Measurements from ENCODE around the gene NDRG4.

NDRG4 gene

DNA sequence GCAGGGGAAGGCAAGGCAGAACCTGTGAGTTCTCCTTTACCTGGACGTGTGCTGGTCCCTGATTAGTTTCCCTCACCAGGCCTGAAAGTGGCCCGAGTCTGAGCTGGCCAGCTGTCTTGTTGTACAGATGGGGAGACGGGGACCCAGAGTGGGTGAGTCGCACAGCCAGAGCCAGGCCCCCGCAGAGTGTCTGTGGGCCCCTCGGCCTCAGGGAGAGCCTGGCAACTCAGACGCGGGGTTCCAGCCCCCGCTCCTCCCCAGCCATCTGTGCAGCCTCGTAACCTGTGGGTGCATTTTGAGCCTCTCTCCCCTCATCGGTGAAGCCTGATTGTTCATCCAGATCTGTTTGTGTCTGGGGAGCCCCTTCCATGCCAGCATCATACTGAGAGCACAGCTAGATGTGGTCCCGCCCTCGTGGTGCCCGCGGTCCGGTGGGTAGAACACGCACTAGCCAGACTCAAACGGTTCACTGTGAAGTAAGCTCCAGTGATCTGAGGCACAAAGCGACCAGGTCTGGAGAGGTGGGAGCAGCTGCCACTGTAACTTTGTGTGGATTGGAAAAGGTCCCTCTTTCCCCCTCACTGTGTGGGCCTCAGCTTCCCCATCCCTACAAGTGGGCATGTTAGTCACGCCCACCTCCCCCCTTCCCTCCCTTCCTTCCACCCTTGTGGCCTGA lies 6.0 kb upstream of the NDRG4 start:
- no peak for DNase-seq (ENCODE audit: low read depth in 1 of 2, low spot score in 1 of 2)

DNA sequence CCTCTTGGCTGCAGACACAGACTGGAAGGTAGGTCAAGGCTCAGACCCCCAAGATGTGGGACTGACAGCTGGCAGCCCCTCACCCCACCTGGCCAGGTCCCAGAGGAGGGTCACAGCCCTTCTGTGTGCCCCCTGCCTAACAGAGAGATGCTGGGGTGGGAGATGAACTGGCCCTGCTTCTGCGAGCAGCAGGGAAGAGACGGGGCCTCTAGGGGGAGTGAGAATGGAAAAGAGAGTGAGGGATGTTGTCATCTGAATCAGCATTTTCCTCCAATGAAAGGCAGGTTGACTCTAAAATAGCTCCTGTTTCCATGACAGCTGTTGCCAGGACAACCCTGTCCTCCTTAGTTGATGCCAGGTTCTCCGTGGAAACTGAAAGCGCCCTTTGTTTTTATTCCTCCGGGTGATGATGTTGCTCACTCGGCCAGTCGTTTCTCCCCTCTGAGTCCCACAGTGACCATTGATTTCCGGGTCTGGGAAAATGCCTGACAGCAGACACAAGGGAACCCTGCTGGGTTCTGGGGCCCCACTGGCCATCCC lies 4.9 kb upstream of the NDRG4 start:
- DNase-seq (ENCODE audit: low read depth in 1 of 2, low spot score in 1 of 2) = peak in 1 of 2 donors; percentile 66

DNA sequence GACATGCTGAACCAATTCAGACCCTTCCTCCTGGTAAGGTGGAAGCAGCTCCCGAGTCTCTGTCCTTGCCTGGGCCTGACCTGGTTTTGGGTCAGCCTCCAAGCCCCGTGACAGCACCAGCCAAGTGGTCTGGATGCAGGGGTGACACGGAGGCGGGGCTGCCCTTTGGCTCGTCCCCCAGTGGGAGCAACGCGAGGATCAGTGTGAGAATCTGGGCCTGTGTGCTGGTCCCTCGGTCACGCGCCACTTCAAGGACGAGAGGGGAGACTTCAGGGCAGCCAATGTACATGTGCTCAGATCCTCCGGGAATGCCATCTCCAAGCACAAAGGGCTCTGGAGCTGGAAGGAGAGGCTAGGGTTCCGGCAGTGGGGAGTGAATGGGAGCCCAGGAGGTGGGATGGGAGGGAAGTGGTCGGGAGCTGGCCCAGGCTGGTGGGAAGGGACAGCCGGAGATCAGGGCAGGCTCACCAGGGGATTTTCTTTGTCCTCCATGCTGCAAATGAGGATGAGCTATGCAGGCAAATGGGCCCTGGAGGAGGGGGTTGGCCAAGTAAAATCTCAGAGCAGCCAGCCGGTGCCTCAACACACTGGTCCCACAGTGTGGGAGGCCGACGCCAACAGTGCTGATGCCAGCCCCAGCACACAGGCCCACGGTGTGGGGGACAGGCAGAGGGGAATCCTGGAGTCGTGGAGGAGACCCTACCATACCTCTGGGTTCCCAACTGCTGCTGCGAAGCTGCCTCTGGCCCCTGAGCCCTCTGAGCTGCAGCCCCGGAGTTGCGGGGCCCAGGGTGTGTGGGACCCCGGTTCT lies 4.2 kb upstream of the NDRG4 start:
- DNase-seq (ENCODE audit: low read depth in 1 of 2, low spot score in 1 of 2) = no peak

DNA sequence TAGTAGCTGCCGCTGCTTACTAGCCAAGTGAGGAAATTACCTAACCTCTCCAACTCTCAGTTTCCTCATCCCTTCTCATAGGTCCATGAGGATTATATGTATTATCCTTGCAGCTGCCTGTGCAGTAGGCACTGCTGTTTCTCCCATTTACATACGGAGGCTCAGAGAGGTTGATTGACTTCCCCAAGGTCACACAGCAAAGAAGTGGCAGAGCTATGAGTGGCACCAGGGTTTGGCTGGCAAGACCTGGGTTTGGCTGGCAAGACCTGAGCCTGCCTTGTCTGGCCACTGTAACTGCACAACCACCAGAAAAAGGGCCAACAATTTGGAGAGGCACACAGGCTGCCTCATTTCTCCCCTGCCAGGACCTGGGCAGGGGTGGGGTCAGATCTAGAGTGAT lies 2.5 kb upstream of the NDRG4 start:
- no peak for DNase-seq (ENCODE audit: low read depth in 1 of 2, low spot score in 1 of 2)

DNA sequence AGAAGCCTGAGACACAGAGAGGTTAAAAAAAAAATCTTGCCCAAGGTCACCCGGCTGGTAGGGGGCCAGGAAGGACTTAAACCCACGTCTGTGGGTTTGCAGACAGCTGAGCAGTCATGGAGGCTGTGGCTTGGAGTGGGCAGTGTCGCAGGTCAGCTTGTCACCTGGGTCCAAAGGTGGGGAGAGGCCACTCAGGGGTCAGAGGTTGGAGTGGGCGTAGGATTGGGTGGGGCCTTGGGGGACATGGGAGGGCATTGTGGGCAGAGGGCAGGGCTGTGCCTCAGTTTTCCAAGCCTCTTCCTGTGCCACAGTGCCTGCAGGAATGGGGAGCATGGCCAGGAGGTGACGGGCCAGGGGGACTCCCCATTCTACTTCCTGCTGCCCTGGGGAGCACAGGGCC lies 2.0 kb upstream of the NDRG4 start:
- no peak for DNase-seq (ENCODE audit: low read depth in 1 of 2, low spot score in 1 of 2)

DNA sequence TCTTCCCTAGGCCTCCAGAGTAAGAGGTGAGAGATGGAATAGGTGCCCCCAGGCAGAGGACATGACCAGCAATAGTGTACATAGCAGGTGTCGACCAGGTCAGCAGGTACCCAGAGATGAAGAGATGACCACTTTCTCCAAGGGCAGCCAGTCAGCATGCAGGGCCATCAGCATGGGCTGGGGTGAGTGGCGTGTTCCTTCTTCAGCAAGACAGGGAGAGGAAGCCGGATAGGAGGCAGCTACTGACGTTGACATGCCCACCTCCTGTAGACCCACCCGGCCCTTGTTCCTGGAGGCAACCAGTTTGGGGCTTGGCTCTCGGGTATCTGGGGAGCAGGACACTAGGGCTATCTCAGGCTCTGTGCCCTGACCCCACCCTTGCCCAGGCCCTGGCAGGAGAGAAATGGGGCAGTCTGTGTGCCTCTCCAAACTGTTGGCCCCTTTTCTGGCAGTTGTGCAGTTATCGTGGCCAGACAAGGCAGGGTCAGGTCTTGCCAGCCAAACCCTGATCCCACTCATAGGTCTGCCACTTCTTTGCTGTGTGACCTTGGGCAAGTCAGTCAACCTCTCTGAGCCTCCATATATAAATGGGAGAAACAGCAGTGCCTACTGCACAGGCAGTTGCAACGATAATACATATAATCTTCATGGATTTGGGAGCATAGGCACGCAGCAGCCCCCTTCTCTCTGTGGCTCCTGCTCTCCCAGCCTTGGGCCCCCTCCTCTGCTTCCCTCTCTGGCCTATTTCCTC lies 1.4 kb upstream of the NDRG4 start:
- DNase-seq (ENCODE audit: low read depth in 1 of 2, low spot score in 1 of 2) = no peak

DNA sequence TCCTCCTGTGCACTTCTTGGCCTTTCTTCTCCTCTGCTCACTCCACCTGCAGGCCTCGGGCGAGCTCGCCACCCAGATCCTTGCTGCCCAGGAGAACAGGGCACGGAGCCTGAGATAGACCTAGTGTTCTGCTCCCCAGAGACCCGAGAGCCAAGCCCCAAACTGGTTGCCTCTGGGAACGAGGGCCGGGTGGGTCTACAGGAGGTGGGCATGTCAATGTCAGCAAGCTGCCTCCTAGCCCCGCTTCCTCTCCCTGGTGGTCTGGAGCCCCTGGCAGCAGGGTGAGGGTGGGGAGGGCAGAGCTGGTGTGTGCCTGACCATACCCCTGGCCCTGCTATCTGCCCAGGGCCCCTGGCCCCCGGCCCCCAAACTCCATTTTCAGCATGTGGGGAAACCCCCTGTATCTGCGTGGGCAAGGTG lies 841 bp upstream of the NDRG4 start:
- no peak for DNase-seq (ENCODE audit: low read depth in 1 of 2, low spot score in 1 of 2)

DNA sequence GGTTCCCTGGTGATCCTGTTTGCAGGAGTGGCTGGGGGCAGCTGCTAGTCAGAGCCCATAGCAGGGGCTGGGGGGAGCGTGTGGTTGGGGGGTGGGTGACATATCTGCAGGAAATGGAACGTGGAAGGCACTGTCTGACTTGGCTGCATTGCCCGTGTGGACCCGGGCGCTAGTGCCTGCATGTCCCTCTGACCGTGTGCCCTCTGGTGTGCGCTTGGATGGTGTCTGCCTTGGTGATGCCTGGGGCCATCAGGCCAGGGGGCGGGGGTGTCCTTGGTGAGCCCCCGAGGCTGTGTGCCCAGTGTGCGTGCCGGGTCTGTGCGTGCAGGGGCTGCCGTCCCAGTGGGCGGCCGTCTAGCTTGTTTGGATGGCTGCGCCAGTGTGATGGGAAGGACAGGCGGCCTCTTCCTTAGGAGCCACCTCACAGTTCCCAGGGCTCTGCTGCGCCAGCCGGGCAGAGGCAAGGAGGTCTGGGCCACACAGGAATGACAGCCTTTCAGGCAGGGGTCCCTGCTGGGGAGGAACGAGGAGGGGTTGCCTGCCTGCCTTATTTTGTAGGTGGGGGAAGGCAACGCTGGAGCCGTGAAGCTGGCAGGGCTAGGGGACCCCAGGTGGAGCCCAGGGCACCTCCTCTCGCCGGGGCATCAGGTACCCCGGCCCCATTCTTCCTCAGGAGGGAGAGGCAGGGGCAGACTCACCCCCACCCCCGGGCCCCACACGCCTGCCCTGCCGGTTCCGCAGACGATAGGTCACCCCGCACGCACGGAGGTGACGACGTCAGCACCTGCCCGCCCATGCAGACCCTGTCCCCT lies 693 bp downstream of the NDRG4 start:
- no peak for DNase-seq (ENCODE audit: low read depth in 1 of 2, low spot score in 1 of 2)

DNA sequence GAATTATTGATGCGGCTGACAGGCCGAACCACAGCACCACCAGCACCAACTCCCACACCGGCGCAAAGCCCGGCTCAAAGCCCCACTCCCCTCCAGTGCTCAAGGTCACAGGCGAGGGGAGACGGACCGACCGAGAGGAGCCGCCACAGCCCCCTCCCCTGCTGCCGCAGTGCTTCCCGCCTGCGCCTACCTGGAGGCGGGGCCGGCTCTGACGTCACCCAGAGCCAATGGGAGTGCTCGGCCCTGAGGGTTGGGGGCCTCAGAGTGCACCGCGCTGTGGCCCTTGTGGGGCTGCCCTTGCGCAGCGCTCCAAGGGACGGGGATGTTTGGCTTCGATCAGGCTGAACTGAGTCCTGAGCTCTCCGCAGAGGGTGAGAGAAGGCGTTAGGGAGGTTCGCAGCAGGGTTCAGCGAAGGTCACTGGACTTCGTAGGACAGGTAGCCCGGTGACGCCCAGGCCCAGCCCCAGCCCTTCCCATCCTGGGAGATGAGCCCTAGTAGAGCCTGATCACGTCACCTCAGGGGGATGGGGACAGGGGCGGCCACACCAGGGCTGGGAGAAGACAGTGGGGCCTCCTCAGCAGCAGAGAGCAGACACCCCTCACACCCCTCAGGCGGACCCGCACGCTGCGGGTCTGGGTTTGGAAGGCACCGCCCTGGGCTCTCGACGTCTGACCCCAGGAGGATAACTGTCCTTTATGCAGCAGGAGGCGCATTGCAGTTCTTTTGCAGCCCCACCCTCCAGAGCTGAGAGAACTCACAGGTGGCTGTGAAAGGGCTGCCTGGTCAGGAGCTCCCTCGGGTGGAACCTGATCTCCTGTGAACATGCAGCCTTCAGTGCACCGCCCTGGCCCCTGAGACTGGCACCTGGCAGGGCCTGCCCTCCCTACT lies 1.5 kb downstream of the NDRG4 start:
- DNase-seq (ENCODE audit: low read depth in 1 of 2, low spot score in 1 of 2) = no peak

DNA sequence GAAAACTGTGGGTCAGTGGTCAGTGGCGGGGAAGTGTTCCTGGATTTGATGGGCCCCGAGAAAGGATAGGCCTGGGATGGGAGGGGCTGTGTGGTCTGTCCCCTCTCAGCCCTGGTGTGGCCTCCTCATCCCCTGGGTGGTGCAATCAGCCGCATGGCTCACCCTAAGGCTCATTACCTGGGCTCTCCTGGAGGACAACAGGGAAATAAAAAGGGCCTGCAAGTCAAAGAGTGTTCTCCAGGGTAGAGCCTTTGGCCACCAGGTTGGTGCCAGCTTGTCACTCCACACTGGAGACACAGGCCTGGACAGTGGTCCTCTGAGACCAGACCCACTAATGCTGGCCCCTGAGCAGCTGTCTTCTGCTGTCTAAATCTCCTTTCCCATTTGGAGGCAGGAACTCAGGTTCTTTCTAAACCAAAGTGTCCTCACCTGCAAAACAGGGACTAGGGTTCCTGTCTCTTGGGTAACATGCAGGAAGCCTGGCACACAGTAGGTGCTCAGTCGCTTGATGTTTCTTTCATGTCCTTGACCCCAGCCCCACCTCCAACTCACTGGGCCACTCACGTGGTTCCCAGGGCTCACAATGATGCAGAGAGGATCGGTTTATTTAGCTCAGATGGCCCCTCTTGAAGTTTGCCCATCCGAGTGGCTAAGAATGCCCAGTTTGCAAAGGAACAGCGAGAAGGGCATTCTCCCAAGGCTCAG lies 2.4 kb downstream of the NDRG4 start:
- no peak for DNase-seq (ENCODE audit: low read depth in 1 of 2, low spot score in 1 of 2)

DNA sequence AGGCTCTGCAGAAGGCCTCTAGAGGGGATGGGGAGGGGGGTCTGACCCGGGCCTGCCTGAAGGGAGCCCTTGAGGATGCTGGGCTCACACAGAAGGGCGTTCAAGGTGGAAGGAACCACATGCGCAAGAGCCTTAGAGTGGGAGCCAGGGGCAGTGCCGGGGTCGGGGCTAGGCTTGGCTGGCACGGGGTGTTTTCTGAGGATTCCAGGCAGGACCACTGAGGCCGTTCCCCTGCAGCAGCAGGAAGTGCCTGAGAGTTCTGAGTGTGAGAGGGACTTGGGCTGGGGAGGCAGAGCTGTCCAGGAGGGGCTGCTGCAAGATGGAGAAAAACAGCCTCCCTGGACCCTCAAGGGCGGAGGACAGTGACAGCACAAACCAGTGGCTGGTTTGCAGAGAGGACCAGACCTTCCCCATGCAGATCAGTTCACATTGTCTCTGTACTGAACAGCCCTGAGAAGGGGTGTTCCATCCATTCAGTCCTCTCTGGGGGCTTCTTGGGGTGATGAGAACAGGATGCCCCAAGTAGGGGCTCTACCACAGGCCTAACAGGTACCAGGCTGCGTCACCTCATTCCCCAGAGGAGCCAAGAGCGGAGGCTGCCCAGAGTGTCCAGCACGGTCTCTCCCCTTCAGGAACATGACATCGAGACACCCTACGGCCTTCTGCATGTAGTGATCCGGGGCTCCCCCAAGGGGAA lies 3.4 kb downstream of the NDRG4 start:
- no peak for DNase-seq (ENCODE audit: low read depth in 1 of 2, low spot score in 1 of 2)

DNA sequence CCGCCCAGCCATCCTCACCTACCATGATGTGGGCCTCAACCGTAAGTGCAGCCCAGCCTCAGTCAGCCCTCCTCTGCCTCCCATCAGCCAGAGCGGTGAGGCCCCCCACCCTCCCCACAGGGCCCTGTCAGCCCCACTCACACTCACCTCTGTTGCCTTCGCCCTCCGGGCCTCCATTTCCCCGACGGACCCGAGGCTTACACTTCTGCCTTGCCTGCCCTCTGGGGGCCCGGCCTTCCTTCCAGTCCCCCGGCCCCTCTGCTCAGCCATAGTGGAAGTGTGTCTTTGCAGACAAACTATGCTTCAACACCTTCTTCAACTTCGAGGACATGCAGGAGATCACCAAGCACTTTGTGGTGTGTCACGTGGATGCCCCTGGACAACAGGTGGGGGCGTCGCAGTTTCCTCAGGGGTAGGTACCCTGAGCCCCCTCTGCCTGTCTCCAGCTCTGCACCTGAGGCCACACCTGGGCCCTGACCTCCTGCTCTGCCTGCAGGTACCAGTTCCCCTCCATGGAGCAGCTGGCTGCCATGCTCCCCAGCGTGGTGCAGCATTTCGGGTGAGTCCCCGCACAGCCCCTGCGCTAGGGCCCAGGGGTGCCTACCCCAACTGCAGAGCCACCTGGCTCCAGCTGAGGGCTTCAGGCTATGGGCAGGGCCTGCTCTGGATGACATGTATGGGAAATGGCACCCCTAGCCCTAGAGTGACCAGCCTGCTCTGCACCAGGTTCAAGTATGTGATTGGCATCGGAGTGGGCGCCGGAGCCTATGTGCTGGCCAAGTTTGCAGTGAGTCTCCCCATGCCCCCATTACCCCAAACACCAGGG lies 4.1 kb downstream of the NDRG4 start:
- no peak for DNase-seq (ENCODE audit: low read depth in 1 of 2, low spot score in 1 of 2)

DNA sequence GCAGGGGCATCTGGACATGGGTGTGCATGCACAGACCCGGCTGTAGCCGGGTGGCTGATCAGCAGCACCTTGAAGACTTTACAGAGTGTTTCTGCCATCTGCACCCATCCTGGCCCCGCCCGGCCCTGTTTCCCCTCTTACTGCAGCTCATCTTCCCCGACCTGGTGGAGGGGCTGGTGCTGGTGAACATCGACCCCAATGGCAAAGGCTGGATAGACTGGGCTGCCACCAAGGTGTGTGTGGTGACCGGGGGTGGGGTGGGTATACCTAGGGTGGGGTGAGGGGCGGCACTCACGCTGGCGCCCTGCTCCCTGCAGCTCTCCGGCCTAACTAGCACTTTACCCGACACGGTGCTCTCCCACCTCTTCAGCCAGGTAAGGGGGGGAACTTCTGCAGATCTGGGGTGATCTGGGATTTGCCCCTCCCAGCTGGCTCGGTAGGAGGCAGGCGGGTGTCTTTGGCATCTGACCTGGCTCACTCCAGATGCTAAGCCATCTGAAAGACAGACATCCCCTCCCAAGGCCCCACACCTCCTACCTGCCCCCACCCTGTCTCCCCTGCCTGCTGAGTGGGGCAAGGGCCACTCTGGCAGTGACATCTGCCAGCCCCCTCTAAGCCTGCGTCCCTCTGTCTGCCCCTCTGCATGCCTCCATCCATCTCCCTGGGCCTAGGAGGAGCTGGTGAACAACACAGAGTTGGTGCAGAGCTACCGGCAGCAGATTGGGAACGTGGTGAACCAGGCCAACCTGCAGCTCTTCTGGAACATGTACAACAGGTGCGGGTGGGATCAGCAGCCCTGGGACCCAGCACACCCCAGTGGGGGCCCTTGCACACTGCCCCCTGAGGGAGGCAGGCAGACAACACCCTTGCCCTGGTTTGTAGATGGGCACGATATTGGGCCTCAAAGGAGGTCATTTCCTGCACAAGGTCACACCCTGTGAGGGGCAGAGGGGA lies 6.6 kb downstream of the NDRG4 start:
- no peak for DNase-seq (ENCODE audit: low read depth in 1 of 2, low spot score in 1 of 2)

DNA sequence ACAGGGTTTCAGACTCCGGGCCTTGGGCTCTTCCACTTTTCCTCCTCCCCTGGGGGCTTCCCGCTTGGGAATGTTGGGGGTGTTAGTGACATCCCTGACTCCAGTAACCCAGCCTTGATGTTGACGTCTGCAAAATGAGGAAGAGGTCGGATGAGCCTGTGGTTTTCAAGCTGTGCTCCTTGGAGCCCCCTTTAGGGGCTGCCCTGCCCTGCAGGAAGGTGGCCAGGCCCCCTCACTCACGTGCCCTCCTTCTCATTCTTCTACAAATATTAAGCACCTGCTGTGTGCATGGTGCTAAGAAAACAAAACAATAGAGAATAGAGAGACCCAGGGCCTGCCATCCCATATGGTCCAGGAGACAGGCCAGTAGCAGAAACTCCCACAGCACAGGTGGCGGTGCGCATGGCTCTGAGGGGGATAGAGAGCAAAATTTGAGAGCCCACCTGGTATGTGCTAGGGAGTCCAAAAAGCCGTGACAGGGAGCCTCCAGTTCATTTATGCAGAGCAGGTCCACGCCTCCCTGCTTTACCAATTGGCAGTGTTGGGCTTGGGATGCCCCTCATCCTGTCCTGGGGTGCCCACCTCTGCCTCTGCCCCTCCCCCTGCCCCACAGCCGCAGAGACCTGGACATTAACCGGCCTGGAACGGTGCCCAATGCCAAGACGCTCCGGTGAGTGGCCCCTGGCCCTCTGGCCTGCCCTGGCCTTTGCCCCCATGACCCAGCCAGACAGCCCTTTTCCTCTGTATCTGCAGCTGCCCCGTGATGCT lies 7.4 kb downstream of the NDRG4 start:
- DNase-seq (ENCODE audit: low read depth in 1 of 2, low spot score in 1 of 2) = no peak

DNA sequence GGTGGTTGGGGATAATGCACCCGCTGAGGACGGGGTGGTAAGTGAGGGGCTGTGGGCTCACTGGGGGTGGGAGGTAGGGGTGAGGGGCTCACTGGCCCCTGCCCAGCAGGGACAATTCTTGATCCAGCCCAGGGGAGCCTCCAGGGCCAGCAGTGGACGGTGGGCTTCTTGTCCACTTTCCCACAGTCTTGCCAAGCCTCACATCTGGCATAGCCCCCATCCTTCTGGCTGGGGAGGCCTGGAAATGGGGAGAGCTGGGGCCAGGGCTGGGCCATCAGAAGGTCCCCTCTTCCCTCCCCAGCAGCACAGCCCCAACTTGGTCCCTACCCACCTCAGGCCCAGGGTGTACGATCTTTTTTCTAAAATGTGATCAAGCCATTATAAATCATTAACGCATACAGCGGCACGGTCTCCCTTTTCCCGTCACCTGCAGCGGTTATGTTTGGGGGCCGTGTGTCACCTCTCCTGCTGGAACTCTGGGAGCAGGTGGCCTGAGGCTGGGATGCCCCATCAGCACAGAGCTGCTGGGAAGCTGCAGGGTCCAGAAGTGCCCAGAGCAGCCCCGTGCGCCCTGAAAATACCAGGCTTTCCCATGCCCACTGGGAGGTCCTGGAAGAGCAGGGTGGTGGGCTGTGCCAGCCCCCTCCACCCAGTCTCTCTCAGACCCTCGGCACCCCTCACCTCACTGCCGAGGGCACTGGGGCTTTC lies 8.2 kb downstream of the NDRG4 start:
- no peak for DNase-seq (ENCODE audit: low read depth in 1 of 2, low spot score in 1 of 2)
